GDM1 (cell line): ENCODE data around the gene RFC2.

Source experiments
- DNase-seq: peaks from one replicate; lab custom pipeline; 2025; lab: John Stamatoyannopoulos, UW

Gene RFC2

DNA sequence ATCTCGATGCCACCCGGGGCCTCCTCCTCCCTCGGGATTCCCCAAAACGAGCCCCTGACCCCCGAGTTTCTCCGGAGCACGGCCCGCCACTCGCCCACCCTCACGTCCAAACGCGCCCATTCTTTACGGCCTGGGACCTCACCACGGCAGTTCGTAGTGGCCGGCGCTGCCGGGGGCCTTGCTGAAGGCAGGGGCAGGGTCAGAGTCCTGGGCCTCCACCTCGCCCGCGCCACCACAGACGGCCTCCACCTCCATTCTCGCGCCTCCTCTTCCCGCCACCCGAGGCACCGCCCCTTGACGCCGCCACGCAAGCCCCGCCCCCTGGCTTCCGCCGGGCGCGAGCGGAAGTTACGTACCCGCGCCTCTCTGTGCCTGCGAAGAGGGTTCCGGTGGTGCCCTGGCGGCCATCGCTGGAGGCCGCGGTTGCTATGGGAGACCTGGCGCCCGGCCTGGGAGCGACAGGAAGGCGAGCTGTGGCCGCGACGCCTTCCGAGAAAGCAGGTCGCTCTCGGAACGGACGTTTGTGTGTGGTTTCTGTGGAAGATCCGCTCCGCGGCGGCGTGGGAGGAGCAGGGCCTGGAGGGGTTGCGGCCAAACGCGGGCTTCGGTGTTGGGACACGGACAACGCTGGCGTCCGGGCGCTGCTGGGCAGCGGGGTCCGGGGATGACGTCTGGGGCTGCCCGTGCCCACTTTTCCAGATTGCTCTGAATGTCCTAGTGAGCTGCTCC is at the start of gene RFC2:
RFC2 (minus strand) TSS at position 271 of the 729 bp plus-strand sequence; CDS start at position 255, 16 bp downstream.
- DNase-seq = peak; percentile 98

DNA sequence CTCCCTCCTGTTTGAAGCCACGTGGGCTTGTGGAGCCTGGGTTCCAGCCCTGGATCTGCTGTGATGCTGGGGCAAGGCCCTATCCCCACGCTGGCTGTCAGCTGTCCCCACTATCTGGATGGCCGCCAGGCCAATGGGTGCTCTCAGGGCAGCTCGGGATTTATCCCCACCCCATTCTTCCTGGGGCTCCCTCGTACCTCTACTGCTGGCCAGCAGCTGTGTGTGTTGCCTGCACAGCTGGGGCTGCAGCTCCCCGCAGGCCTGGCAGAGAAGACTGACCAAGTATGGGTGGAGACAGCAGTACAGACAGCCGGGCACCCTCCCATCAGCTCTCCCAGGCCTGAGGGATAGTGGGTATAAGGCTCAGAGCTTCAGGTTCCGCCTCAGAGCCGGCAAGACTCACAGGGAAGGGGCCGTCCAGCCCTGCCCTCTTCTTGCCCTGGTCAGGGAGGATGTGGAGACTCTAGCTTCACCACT is 48.6 kb upstream of the RFC2 start:
- no peak for DNase-seq

DNA sequence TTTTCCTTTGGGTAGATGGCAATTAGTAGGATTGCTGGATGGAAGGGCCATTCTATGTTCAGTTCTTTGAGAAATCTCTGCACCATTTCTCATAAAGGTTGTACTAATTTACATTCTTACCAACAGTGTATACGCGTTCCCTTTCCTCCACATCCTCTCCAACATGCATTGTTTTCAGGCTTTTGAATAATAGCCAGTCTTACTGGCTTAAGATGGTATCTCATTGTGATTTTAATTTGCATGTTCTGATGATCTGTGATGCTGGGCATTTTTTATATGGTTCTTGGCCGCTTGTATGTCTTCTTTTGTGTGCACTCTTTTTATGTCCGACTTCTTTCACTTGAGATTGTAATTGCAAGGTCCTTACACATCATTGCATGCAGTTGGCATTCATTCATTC is 46.7 kb upstream of the RFC2 start:
- DNase-seq = no peak

DNA sequence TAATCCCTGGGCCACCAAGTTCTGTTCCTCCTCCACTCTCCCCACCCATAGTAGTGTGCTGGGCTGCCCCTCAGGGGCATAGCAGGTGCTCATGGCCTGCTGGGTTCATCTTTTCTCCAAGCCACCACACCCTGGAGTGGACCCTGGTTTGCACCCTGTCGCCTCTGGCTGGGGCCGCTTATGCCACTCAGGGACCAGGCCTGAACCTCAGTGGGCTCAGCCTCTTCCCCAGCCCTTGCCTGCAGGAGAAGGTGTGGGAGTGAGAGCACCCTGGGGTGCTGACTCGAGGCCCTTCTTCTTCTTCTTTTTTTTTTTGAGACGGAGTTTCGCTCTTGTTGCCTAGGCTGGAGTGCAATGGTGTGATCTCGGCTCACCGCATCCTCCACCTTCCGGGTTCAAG is 45.2 kb upstream of the RFC2 start:
- no peak for DNase-seq

DNA sequence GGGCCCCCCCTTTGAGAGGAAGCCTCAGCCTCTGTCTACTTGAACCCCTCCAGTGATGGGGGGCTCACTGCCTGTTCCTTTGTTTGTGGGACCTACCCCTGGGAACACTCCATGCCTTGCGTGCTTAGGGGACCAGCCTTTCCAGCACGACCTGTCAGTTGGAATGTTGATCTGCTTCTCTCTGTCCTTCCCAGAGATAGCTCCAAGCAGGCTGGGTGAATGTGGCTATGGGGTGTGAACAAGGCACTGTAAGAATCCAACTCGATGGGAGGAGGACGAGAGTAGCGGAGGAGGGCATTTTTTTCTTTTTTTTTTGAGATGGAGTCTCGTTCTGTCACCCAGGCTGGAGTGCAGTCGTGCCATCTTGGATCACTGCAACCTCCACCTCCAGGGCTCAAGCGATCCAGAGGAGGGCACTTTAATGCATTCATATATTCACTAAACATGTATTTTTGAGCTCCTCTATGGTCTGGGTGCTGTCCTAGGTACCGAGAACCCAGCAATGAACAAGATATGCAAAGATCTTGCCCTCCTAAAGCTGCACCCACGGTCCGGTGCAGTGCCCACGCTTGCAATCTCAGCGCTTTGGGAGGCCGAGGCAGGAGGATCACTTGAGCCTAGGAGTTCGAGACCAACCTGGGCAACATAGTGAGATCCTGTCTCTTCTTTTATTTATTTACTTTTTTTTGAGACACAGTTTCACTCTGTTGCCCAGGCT is 43.5 kb upstream of the RFC2 start:
- DNase-seq = no peak

DNA sequence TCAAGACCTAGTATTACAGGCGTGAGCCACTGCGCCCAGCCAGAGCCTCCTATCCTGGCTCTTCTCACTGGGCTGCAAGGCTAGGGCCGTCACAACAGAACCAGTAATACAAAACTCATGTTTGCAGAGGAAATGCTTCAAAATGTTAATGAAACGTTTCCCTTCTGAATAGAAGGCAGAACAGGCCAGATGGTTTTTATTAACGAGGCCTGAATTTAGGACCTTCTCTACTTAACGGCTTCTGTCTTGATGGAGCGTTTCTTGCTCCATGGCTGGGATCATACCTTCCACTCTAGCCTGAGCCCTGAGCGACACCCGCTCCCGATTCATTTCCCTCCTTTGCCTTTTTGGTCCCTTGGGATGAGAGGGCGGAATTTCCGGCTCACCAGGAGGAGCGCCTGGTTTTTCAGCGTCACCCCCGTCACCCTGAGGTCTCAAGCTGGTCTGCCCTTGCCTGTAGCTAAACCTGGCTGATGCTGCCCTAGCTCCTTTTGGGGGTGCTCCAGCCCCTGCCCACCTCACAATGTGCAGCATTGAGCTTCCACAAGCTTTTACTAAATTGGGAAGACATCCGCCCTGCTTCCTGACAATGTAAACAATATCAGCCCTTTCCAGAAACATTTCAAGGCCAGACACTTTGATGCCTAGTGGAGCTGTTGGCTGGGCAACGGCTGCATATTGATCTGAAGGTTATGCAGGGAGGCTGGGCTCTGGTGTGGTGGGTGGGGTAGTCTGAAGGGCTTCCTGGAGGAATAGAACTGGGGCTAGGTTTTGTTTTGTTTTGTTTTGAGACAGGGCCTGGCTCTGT is 40.2 kb upstream of the RFC2 start:
- DNase-seq = no peak

DNA sequence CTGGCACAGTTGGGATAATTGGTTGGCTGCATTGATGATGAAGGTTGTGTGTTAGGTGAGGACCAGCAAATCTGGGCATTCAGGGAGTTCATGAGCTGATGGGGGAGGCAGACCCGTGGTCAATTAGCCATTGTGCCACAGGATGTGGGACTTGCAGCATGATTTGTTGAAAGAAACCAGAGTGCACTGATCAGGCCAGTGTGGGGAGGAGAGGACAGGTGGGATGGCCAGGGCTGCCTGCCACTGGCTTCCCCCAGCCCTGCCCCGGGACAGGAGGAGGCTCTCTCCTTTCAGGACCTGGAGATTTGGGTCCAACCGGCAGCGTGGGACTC is 39.3 kb upstream of the RFC2 start:
- no peak for DNase-seq

DNA sequence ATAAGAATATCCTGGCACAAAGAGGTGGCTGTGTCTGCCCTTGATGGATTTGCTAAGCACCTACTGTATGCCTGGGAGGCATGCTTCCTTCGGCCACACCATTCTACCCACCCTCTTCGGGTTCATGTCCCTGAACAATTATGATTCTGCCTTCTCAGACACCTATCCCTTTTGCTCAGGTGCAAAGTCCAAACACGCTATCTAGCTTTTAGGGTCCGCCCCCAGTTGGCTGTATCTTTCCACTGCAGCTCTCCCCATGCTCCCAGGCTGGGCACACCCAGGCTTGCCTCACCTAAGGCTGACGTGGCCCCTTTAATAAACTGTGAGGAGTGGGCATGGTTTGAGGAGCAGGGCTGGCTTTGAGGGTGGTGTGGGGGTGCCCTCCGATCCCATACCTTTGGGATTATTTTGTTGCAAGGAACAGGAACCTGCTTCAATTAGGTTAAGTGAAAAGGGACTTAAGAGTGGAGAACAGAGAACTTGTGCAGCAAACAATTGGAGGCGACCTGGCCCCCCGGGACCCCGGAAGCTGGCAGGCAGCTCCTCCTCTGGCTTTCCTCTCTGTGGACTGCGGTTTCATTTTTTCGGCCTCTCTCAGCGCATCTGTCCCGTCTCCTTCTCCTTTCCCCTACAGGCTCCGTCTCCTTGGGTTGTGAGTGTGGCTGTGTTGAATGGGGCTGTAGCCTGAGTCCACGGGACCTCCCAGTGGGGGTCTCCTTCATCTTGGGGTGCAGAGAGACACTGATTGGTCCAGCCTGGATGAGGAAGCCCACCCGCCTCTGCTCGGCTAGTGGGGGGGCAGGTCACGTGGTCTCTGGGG is 38.8 kb upstream of the RFC2 start:
- no peak for DNase-seq

DNA sequence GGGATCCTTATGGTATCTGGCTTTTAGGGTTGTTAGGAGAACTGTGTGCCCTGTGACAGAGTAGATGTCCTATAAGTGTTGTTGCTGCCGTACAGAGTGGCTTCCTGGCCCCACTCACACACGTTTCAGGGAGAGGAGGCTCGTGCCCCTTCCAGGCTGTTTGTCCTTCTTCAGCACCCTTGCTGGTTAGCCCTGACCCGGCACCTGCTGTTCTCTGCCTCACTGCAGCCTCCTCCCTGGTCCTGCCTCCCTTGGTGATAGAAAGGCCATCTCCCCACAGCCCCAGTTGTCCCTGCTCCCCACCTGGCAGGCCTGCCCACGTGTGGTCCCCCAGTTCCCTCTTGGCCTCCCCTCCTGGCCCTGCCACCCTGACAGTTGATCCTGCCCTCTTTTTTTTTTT is 37.3 kb upstream of the RFC2 start:
- no peak for DNase-seq

DNA sequence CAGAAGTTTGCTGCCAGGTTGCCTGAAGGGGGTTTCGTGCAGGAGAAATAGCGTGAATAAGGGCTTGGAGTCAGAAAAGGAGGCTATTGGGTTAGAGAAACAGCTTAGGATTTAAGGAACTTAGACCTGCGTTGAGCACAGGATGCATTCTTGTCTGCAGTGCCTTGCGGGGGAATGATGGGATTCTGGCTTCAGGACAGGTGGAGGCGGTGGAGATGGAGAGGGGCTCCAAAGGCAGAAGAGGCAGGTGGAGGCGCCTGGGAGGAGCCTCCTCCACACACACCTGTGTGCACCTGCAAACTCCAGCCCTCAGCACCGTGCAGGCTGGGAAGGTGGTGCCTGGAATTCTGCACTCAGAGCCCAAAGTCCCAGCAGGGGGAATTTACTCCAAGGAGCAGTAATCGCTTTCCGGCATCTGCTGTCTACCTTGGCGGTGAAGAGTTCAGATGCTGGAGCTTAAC is 36.8 kb upstream of the RFC2 start:
- no peak for DNase-seq

DNA sequence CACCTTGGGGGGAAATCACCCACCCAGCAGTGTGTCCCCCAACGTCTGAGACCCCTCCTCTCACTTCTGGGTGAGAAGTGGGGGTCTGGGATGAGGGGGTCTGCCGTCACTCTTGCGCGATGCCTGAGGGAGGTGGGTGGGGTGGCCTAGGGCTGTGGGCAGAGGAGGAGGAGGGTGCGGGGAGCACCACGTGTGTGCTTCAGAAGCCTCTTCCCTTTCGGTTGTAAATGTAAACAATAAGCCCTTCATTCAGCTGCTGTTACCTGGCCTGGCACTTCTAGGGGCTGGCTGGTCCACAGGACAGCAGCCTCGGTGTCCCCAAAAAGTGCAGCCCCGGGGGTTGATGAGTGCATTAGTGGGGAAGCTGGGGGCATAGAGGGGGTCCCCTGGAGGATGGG is 36.4 kb upstream of the RFC2 start:
- DNase-seq = no peak

DNA sequence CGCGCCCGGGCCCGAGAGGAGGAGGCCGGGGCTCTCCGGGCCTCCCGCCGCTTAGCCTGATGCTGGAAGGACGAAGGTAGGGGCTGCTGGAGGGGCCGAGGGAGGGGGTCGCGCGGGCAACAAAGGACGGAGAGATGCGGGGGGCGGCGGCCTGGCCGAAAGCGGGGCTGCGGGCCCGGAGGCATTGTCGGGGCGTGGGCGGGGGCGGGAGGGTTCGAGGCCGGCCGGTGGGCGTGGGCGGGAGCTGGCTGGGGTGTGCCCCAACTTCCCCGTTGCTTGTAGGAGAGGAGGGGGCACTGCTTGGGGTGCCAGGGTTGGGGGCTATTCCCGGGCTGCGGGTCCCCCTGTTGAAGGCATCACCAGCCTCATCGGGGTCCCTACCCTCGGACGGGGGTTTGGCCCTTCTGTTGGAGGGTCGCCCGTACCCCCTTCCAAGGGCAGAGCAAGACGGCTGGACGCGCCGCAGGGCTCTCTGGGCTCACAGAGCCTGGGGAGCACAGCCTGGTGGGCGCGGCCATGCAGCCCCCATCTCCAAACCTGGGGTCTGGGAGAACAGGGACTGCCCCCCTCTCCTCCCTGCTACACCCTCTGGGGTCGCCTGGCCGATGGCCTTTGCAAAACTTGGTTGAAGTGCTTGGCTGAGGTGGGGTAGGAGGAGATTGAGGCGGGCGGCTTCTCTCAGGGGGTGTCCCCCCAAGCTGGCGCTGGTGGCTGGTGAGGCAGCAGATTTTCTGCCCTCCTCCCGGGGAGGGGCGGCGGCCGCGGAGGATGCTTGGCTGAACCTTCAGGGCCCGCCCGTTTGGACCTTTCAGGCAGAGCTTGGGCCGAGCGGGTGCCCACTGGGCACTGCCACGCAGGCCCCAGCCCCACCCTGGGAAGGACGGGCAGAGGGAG is 35.7 kb upstream of the RFC2 start:
- DNase-seq = no peak

DNA sequence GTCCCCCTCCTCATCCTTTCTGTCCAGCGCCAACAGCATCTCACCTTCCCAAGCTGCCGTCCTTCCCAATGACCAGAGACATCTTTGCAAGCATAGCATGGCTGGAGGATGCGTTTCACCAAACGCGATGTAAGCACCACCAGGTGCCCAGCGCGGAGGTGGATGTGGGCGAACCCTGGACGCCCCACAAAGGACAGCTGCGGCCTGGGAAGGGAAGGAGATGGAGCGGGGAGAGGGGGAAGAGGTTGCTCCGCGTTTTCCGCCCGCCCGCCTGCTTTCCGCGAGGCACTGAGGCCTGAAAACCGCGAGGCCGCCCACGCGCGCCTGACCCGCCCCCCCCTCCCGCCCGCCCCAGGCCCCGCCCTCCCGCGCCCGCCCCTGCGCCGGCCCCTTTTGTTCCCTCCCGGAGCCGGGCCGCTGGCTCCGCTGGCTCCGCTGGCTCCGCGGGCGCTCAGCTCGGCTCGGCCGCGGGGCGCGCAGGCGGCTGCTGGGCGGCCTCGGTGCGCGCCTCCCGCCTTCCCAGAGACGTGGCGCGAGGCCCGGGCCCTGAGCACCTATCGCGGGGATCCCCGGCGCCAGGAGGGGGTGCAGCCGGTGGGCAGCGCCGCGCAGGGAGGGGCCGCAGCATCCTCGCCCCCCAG is 34.9 kb upstream of the RFC2 start, which contains the start of gene CLIP2:
CLIP2 (plus strand) TSS at position 390 of the 641 bp plus-strand sequence. CDS start 28,140 bp downstream, outside the sequence.
- peak; percentile 60 for DNase-seq

DNA sequence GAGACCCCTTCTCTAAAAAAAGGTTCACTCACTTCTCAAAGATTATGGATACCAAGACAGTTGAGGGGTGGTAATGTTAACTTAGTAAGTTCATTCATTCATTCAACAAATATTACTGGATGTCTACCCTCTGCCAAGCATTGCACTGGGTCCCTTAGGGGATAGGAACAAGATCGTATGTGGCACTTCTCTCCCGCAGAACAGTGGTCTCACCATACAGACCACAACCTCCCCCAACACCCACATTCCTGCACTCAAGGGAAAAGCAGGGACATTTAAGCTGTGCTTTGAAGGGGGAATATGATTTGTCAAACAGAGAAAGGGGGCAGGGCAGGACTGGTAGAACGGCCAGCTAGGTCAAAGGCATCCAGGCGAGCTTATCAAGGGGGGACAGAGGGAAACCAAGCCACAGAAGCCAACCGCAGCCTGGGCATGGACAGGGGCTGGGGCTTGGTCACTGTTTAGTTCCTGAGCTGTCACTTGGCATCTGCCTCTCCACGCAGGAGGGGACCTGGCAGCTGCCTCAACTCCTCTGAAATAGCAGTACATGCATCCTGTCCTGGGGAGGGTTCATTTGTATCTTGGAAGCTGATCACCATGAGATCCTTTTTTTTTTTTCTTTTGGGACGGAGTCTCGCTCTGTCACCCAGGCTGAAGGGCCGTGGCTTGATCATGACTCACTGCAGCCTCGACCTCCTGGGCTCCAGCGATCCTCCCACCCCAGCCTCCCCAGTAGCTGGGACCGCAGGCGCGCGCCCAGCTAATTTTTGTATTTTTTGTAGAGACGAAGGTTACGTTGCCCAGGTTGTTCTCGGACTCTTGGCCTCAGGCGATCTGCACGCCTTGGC is 34.1 kb upstream of the RFC2 start:
- DNase-seq = peak; percentile 75

DNA sequence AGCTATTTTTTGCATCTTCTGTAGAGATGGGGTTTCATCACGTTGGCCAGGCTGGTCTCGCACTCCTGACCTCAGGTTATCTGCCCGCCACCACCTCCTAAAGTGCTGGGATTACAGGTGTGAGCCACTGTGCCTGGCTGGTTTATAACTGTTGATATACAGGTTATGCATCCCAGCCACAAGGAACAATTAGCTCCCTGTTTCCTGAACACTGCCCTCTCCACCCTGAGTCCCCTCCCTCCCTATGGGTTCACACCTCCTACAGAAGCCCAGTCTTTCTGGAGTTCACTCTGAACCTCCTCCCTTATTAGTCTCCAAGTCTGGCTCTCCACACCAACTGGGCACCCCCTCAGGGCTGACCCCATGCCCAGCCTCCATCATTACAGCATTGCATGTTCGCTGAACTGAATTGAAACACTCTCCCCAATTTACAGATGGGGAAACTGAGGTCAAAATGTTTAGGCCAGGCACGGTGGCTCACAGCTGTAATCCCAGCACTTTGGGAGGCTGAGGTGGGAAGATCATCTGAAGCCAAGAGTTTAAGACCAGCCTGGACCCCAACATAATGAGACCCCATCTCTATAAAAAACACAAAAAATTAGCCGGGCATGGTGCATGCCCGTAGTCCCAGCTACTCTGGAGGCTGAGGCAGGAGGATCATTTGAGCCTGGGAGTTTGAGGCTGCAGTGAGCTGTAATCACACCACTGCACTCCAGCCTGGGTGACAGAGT is 33.3 kb upstream of the RFC2 start:
- no peak for DNase-seq

DNA sequence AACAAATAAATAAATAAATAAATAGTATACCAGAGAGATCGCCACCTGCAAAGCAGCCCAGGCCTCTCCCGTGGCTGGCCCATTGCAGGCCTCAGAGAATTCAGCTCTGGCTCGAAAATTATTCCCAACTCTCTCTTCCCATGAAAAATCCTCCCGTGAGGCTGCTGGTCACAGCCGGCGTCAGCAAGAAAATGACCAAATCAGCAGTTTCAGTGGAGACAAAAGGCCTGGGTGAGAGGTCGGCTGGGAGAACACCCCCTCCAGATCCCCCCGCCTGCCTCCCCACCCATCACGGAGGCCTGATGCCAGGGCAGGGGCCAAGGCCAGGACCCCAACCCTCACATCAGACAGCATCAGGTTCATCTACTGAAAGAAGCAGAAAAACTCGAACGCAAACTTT is 31.9 kb upstream of the RFC2 start:
- DNase-seq = no peak

DNA sequence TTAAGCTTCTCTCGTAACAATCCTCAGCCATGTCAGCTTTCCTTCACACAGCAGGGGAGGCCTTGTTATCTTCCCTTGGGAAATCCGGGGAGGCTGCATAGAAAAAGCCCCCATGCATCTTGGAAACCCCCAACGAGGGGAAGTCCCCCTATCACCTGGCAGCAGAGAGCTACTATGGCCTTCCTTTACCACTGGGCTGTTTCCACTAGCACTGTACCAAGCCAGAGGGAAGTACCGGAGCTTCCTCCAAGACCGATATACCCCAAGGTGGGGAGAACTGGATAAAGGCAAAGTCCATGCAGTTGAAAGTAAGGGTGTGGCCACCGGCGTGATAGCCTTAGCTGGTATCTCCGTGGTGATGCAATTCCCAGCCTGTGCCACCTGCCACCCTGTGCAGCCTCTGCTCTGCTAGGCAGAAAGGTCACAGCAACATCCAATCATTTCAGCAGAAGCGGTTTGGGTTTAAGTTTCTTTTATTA is 30.6 kb upstream of the RFC2 start:
- DNase-seq = no peak

DNA sequence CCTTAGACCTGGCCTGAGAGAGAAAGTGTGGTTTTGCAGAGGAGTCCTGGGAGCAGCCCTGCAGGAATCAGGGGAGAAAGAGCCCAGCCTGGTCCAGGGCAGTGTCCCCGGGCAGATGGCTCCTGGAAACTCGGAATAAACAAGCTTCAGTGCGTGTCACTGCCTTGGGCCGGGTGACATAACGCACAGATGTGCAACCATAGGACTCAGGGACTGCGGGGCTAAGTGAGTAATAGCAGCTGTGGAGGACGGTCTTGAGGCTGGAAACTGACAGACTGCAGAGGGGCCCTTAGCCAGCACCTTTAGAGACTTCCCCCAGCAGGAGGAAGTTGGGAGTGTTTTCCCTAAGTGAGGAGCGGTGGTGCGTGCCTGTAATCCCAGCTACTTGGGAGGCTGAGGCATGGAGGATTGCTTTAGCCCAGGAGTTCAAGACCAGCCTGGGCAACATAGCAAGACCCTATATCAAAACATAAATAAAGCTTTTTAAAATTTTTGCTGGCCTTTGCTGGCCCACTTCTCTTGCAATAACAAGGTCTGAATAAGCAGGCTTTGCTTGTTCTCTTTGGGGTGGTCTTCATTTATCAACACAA is 29.8 kb upstream of the RFC2 start:
- no peak for DNase-seq
